NB4 (cell line): ENCODE results near the gene SIL1.

Experiments used
- POLR2A ChIP-seq: IDR thresholded peaks from 2 replicates; pipeline ENCODE4 v1.6.1; 2011; ENCODE audit warnings: mild to moderate bottlenecking; ENCODE audit not compliant: insufficient read length; ENCODE audit errors: extremely low read depth
- TF ChIP-seq, protein P1 (sequence below): IDR thresholded peaks from one replicate; pipeline ENCODE4 v1.5.1; 2012; ENCODE audit warnings: low read depth, low read length

DNA sequence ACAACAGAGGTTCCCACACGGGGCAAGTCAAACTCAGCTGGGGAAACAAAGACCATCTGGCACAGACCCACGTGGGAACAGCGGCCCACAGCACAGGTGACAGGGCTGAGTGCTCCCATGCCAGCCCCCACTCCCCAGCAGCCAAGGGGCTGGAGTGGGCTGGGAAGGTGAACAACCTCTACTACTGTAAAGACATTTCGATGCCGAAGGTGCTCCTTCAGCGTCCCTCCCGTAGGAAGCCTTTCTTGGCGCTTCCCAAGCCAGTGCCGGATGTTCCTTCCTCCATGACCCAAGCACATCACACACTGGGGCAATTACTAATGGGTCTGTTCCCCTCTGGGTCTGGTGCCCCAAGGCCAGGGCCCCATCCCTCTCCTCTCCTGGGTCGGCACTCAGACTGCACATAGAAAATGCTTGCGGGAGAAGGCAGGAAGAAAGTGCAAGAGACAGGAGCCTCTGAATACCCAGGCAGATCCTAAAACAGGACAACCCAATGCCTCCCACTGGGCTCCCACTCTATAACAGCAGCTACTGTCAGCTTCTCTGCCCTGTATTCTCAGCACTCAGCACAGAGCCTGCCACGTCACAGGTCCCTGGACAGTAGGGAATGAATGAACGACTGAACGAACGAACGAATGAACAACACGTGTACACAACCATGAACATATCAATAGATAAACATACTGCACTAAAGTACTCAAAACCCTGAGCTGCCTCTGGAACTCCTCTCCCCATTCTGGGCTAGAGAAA is 246.0 kb downstream of the SIL1 start:
- TF ChIP-seq, protein P1, sequence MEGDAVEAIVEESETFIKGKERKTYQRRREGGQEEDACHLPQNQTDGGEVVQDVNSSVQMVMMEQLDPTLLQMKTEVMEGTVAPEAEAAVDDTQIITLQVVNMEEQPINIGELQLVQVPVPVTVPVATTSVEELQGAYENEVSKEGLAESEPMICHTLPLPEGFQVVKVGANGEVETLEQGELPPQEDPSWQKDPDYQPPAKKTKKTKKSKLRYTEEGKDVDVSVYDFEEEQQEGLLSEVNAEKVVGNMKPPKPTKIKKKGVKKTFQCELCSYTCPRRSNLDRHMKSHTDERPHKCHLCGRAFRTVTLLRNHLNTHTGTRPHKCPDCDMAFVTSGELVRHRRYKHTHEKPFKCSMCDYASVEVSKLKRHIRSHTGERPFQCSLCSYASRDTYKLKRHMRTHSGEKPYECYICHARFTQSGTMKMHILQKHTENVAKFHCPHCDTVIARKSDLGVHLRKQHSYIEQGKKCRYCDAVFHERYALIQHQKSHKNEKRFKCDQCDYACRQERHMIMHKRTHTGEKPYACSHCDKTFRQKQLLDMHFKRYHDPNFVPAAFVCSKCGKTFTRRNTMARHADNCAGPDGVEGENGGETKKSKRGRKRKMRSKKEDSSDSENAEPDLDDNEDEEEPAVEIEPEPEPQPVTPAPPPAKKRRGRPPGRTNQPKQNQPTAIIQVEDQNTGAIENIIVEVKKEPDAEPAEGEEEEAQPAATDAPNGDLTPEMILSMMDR, result no peak
- no peak for TF ChIP-seq POLR2A
